Subcutaneous abdominal adipose tissue (tissue), 5 donors: ENCODE results near the gene NADSYN1.
A peak's percentile ranks its signal among the peaks of the same experiment; 100 is the strongest.

ENCODE experiments used
- H3K27ac ChIP-seq: one replicate; pipeline ENCODE4 v1.7.0; 2013; ENCODE audit warnings: low read depth, mild to moderate bottlenecking, inconsistent platforms, low read length, moderate library complexity
- H3K27me3 ChIP-seq, 5 donors: one replicate each; pipeline ENCODE4 v1.7.0; 2013; ENCODE audit warnings: low read length in 5 of 5, inconsistent platforms in 1 of 5; ENCODE audit not compliant: control insufficient read depth in 5 of 5, insufficient read depth in 4 of 5
- H3K36me3 ChIP-seq, 5 donors: one replicate each; pipeline ENCODE4 v1.7.0; 2013; ENCODE audit warnings: low read length in 5 of 5; ENCODE audit not compliant: control insufficient read depth in 5 of 5, insufficient read depth in 5 of 5
- H3K4me1 ChIP-seq, 5 donors: one replicate each; pipeline ENCODE4 v1.7.0; 2013; ENCODE audit warnings: low read length in 5 of 5, mild to moderate bottlenecking in 3 of 5, moderate library complexity in 1 of 5; ENCODE audit not compliant: control insufficient read depth in 5 of 5, insufficient read depth in 5 of 5
- H3K4me3 ChIP-seq, 5 donors: one replicate each; pipeline ENCODE4 v1.7.0; 2013; ENCODE audit warnings: low read length in 5 of 5, low read depth in 1 of 5
- H3K9ac ChIP-seq, 5 donors: one replicate each; pipeline ENCODE4 v1.7.0; 2013; ENCODE audit warnings: low read length in 5 of 5, mild to moderate bottlenecking in 4 of 5, moderate library complexity in 3 of 5
- H3K9me3 ChIP-seq, 5 donors: one replicate each; pipeline ENCODE4 v1.7.0; 2013; ENCODE audit warnings: low read length in 5 of 5; ENCODE audit not compliant: control insufficient read depth in 5 of 5
- donor health status: healthy.
- donor health status: healthy.
- donor health status: healthy.
- donor health status: healthy.
- donor health status: healthy.

The NADSYN1 gene

DNA sequence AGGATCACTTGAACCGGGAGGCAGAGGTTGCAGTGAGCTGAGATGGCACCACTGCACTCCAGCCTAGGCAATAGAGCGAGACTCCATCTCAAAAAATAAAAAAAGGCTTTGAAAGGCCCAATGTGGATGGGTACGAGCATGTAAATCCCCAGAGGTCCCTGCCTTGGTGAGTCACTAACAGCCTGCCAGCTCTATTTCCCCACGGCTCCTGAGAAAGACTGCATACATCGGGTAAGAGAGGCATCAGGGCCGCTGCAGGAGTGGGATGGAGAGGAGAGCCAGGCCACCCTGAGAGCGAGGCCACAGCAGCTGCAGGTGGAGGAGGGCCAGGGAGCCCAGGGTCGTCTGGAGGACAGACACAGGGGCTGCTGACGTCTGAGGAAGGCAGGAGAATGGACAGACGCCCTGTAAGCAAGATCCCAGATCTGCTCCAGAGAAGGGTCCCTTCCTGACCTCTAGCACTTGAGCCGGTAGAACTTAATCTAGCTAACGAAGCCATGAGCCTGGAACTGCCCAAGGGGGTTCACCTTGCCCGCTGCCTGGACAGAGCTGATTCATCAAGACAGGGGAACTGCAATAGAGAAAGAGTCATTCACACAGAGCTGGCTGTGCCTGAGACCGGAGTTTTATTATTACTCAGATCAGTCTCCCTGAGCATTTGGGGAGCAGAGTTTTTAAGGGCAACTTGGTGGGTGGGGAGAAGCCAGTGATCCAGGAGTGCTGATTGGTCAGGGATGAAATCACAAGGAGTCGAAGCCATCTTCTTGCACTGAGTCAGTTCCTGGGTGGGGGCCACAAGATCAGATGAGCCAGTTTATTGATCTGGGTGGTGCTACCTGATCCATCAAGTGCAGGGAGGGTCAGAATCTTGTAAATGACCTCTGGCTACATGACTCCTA, 90.1 kb downstream of the NADSYN1 start:
- H3K9ac ChIP-seq, result peak overlapping the region in 1 of 5 donors; percentile 26
- H3K9me3 ChIP-seq, result peaks cover 0 to 3% (median 0%) of the 10 kb centered on the region in 5 donors

GRCh38 chr11:71543866-71544265, 90.9 kb downstream of the NADSYN1 start:
- Histone ChIP-seq H3K9ac (no peak overlapping the region), H3K9me3 (peaks cover 0 to 3% (median 0%) of the 10 kb centered on the region in 5 donors), H3K27ac (no peak overlapping the region), H3K4me1 (peaks cover 0 to 15% (median 3%) of the 10 kb centered on the region in 5 donors), H3K4me3 (no peak overlapping the region), H3K27me3 (peaks cover 0 to 5% (median 0%) of the 10 kb centered on the region in 5 donors), H3K36me3 (no peaks in the 10 kb centered on the region)

More for the DNA sequence above, 90.1 kb downstream of the NADSYN1 start:
- Histone ChIP-seq H3K4me3 (no peak overlapping the region), H3K27me3 (peaks cover 0 to 5% (median 0%) of the 10 kb centered on the region in 5 donors), H3K27ac (no peak overlapping the region), H3K36me3 (no peaks in the 10 kb centered on the region), H3K4me1 (peaks cover 0 to 7% (median 3%) of the 10 kb centered on the region in 5 donors)

GRCh38 chr11:71544525-71545214, 91.7 kb downstream of the NADSYN1 start:
- no peaks in the 10 kb centered on the region for H3K36me3 ChIP-seq
- peaks cover 0 to 18% (median 3%) of the 10 kb centered on the region in 5 donors for H3K4me1 ChIP-seq
- H3K9ac ChIP-seq, result no peak overlapping the region
- H3K27ac ChIP-seq, result no peak overlapping the region
- no peak overlapping the region for H3K4me3 ChIP-seq
- peaks cover 0 to 3% (median 0%) of the 10 kb centered on the region in 5 donors for H3K9me3 ChIP-seq
- peaks cover 0 to 5% (median 0%) of the 10 kb centered on the region in 5 donors for H3K27me3 ChIP-seq

DNA sequence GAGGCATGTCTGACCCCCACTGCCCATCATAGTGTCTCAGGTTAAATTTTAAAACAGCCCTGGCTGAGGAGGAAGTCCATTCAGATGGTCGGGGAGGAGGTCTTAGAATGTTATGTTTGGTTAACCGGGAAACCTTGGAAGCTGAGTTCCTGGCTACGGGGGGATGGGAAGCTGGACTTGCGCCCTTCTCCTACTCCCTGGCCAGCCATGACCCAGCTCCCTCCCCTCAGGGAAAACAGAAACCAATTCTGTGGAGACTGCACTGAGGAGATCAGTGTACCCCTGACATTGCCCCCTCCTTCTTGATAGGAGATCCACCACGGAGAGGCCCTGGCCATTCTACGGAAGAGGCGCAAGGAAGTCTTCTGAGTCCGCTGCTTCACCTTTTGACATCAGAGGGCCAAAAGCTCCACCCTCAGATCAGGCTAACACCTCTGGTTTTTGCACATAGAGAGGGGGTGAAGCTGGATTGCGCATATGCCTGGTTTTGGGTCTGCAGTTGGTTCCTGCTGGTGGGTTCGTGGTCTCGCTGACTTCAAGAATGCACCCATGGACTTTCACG, 92.5 kb downstream of the NADSYN1 start:
- Histone ChIP-seq H3K9ac (no peak overlapping the region), H3K9me3 (peaks cover 0 to 3% (median 0%) of the 10 kb centered on the region in 5 donors), H3K27ac (no peak overlapping the region), H3K36me3 (no peaks in the 10 kb centered on the region), H3K4me1 (peaks cover 0 to 18% (median 3%) of the 10 kb centered on the region in 5 donors), H3K4me3 (no peak overlapping the region), H3K27me3 (peaks cover 0 to 5% (median 0%) of the 10 kb centered on the region in 5 donors)

GRCh38 chr11:71548120-71548519, 95.1 kb downstream of the NADSYN1 start, which contains the start of gene KRTAP5-9:
KRTAP5-9 (plus strand) TSS chr11:71548420; CDS start chr11:71548658, 238 bp downstream.
- Histone ChIP-seq H3K36me3 (no peaks in the 10 kb centered on the region), H3K27me3 (peaks cover 0 to 5% (median 0%) of the 10 kb centered on the region in 5 donors)

GRCh38 chr11:71548716-71549151, 95.7 kb downstream of the NADSYN1 start:
- Histone ChIP-seq H3K4me3 (no peak overlapping the region), H3K36me3 (no peaks in the 10 kb centered on the region), H3K27ac (no peak overlapping the region), H3K27me3 (peaks cover 0 to 5% (median 0%) of the 10 kb centered on the region in 5 donors), H3K9me3 (peaks cover 0 to 3% (median 0%) of the 10 kb centered on the region in 5 donors), H3K4me1 (peaks cover 0 to 18% (median 3%) of the 10 kb centered on the region in 5 donors), H3K9ac (no peak overlapping the region)

More at GRCh38 chr11:71548120-71548519, 95.1 kb downstream of the NADSYN1 start, which contains the start of gene KRTAP5-9:
- H3K9me3 ChIP-seq, result peaks cover 0 to 3% (median 0%) of the 10 kb centered on the region in 5 donors
- H3K9ac ChIP-seq, result no peak within 1 kb of the TSS
- H3K4me3 ChIP-seq, result no peak within 1 kb of the TSS
- H3K4me1 ChIP-seq, result peaks cover 0 to 18% (median 3%) of the 10 kb centered on the region in 5 donors
- no peak within 1 kb of the TSS for H3K27ac ChIP-seq
